Smooth muscle cell of the brain vasculature (primary cell): ENCODE measurements around the gene WDR1.

Experiments
- DNase-seq: peaks from one replicate; pipeline ENCODE4 v3.0.0-alpha.2; 2012; ENCODE audit warnings: low read depth, low spot score

WDR1 gene, protein sequence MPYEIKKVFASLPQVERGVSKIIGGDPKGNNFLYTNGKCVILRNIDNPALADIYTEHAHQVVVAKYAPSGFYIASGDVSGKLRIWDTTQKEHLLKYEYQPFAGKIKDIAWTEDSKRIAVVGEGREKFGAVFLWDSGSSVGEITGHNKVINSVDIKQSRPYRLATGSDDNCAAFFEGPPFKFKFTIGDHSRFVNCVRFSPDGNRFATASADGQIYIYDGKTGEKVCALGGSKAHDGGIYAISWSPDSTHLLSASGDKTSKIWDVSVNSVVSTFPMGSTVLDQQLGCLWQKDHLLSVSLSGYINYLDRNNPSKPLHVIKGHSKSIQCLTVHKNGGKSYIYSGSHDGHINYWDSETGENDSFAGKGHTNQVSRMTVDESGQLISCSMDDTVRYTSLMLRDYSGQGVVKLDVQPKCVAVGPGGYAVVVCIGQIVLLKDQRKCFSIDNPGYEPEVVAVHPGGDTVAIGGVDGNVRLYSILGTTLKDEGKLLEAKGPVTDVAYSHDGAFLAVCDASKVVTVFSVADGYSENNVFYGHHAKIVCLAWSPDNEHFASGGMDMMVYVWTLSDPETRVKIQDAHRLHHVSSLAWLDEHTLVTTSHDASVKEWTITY

DNA sequence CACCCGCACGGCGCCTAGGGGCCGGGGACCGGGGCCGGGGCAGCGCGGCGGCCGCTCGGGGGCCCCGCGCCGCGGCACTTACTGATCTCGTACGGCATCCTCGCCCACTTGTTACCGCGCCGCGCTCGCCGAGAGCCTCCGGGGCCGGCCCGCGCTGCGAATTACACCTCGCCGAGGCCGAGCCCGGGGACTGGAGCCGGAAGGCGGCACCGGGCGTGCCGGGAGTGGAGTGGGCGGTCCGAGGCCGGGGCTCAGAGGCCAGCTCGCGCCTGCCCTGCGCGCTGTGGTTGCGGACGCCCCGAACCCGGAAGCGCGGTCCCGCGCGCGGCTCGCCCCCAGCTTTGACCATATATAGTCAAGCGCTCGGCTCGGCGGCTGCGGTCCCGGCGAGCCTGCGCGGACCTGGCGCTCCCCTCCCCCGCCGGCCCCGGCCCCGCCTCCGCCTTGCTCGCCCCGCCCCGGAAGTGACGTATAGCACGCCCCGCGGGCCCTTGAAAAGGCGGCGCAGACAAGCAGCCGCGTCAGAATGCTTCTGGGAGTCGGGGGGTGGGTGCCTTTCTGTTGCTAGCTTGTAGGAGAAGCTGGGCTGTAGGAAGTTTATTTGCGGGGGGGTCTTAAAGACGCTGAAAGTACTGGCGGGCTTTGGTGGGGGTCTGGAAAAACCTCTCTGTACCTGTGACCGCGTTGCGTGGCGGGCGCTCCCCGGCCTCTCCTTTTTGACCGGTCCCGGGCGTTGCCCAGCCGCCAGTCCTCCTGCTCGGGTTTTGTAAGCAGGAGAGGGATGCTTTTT is at the start of gene WDR1:
TSS of gene WDR1 (minus strand) at position 231 of the 790 bp plus-strand sequence. CDS start at position 98, 133 bp downstream.
- DNase-seq: peak; percentile 93

DNA sequence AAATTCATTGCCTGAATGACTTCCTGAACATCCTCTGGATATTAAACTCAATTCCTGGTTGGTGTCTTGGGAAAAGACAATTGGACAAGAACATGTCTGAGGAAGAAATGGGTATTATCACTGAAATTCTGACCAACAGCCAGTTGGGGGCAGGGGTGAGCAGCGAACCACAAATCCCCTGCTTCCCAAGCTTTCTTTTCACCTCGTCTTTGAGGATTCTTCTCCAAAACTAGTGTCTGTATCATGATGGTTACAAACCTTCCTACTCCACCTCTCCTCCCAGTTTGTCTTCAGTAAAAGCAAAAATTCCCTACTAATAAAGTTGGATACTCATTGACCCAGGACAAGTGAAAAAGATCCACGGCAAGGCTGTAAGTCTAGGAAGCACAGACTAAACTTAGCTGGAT is 48.3 kb upstream of the WDR1 start:
- DNase-seq: no peak

DNA sequence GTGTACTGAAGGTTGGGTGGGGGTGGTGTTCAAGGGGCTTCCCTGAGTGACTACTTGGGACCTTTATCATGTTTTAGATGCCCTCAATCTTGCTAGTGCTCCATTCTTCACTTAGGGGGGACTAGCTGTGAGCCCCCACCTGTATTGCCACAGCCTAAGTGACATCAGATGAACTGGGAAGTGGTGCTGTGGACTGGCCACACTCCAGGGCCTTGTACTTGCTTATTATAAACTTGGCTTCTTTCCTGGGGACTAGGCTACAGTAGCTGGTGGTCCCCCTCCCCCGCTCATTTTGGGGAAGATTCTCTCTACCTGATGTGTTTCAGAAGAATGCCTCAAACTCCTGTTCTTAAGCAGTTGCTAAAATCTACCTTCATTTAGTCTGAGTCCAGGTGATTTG is 46.7 kb upstream of the WDR1 start:
- no peak for DNase-seq

DNA sequence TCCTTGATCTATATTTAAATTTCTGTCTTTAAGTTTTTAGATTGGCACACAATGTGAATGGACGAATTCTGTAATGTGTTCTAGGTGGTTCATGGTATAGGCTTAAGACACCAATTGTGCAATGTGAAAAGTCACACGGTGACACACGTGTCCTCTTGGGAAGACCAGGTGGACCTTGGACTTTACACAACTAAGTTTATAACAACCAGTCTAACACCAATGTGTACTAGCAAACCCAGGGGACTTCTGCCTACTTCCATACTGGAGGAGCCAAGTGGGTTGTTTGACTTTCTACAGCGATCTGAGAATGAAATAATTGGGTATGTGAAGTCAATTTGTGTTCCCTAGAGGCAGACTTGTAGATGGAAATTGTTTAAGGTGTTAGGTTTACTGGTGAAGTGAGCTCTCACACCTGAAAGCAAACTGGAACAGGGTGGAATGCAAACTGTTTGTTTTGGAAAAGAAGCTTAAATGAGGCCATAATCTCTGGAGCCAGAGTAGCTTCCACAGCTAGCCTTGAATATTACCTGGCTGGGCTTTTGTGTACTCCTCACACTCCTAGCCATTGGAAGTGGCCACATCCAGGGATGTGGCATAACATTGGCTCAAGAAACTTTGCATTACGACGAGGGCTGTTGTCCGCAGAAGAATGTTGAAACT is 45.9 kb upstream of the WDR1 start:
- DNase-seq: no peak

DNA sequence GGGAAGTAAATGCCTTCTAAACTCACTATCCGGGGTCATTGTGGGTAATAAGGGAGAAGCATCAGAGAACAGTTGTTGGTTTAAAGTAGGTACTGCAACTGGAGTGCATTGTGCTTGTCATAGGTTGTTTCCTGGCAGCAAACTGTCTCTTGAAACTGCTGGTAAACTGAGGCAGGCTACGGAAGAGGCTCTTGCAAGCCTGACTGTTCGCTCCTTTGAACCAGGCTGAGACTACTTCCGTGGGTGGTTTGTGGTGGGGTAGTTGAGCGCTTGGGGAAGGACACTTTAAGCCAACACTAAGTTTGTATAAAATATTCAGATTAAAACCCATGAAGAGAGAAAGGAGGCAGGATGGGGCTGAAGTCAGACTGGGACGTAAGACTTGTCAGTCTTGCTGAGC is 45.2 kb upstream of the WDR1 start:
- DNase-seq: no peak

DNA sequence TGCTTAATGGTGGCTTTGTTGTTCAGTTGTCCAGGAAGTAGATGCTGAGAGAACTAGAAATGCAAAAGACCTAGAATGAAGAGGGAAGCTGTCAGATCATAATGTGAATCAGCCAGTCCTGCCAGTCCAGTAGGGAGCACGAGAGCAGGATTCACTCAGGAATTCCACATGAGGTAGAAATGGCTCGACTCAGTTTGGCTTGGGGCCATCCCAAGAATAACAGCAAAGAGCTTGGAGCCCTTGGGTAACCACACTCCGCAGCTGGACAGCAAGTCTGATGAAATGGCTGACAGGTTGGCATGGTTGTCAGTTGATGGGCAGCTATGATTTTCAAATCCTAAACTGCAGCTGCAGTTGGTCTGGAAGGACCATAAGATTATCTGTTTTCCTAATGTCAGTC is 44.5 kb upstream of the WDR1 start:
- DNase-seq: no peak

DNA sequence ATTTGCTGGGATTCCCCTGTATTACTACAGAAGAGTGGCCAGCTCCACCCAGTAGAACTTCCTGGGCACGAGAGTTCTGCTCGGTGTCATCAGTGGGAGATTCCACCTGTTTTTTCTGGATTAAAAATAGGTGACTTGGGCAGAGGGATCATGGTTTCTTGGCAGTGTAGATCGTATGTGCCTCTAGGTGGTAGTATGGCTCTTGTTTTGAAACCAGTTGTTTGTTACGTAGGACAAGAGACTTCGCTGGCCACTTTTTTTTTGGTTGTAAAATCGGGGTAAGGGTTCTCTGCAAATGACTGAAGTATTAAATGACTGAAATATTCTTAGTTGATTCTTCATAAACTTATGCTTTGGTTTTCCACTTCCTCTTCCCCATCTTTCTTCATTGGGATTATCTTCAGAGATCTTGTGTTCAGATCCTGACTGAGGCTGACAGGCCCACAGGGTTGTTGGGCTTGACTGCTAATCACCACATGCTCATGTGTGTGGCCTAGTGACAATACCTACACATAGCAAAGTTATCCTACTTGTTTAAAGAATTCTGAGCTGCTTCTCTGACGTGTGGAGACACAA is 43.8 kb upstream of the WDR1 start:
- DNase-seq: no peak

DNA sequence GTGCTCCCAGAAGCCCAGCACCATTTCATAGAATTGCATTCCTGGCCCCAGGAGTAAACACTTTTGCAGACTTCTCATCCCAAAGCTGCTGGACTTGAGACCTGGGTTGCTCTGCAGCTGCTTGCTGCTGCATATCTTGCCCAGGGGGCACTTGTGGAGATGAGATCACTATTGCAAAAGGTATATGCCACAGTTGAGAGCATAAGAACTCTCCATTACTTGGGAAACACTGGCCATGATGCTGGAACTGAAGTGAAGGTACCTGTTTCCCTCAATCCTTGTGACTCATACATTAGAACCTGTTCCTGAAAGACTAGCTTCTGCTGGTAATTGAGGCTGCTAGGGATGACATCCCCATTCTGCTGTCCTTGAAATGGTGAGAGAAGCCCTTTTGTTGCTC is 43.1 kb upstream of the WDR1 start:
- DNase-seq: no peak

DNA sequence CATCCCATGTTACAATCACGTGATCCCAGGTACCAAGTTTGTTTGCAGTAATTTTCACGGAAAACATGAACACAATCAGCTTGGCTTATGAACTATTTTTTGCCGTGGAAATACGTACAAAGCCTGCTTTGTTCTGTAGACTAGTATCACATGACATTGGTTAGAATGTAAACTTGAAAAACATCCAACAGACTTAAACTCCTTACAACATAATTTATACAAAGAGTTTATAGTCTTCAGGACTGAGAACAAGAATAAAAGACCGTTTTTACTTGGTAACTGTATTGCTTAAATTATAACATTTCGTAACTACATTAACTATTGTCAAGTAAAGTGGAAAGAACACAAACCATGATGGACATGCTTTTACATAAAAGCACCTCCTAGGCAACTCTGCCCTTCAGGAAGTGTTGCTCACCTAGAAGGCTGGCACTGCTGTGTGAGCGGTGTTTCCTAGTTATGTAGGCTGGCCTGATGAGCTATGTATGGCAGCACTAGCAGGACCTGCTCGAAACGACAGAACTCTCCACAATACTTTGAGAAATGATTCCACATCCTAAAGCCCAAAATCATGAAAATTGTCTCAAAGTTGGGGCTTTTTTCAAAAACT is 41.8 kb upstream of the WDR1 start:
- no peak for DNase-seq

DNA sequence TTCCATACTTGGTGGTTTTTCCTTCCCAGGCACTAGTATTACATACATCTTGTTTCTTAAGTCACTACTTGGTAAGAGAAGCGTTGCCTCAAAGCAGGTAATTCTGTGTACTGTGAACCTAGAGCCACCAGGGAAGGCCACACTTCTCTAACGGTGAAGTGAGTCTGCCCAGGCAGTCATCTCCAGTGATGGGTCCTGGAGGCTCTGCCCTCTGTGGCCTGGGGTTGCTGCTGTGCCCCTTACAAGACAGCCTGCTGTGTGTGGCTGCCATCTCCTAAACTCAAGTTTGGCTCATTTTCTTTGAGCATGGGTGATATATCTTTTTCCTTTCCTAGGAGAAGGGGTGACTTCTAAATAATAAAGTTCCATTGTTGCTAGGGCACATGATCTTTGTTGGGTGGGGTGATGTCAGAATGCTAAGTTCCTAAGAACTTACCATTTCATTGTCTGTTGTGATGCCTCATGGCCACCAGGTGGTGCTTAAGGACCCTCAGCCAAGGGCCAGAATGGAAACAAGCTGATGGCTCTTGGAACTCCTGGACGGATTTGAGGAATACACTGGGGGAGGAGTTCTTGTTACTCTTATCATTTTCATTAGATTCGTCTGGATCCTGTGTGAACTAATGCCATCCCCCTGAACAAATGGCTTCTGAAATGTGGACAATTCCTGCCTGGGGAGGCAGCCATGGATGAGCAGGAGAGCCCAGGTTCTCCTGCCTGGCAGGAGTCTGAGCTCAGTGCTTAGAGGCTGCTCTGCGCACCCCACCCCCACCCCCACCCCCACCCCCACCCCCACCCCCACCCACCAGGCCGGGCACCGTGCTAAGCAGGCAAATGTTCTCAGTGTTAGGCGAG is 41.1 kb upstream of the WDR1 start:
- peak; percentile 32 for DNase-seq

DNA sequence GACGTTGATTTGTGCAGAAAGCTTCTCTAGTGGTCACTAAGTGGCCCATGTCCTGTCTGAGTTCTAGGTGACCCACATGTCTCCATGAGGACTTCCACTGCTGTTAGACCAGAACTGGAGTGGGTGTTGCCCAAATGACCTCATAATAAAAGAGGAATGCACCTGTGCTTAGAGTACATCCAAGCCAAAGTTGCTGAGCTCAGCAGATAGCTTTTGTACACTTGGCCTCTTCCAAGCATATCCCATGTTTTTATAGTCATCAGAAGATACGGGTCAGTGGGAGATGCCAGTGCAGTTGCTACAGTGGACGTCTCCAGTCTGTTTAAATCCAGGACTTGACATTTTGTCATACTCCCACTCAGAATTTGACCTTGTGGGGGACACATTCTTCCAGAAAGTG is 37.6 kb upstream of the WDR1 start:
- DNase-seq: no peak

DNA sequence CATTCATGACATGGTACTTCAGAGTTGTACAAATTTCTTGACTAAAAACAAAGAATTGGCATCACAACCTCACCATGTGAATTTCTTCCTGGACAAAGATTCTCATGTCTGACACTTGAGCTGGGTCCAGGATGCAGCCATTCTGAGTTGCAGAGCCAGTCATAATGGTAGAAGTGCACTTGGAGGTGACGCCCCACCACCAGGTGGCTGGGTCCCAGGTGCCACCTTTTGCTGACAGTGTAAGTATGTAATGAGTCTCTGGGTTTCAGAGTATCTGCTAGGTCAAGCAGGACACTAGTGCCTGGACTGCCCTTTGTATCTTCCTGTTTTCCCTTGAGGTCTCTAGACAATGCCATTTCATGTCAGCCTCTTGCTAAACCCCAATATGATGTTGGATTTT is 36.6 kb upstream of the WDR1 start:
- no peak for DNase-seq

DNA sequence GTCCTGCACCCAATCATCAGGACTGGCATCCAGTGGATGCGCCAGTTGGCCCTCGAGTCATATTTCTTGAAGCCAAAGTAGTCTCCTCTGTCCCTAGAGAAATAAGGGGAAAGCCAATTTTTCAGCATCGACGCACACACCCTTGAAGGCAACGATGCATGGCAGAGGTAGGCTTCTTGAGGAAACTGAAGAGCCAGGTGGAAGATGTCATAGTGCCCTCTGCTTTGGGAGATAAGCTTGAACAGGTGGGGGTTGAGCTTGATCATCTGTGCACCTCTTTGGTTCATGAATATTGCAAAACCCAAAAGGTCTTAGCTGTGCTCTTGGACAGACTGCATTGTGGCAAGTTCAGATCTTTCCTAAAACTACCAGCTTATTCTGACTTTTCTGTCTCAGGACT is 34.6 kb upstream of the WDR1 start:
- no peak for DNase-seq

DNA sequence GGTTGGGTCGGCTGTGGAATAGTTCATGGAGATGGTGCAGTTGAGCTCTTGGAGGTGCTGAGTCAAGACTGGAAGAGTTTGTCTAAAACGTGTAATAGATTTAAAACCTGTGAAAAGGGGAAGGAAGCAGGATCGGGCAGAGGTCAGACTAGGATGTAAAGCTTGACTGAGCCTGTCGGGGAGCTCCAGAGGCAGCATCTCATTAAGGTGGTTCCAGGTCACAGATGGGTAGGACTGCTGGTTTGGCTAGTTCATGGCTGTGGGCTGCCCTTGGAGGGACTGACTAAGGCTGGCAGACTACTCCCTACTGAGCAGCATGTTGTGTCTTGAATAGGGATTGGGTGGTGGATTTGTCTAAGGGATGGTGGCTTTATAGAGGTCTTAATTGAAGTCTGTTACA is 28.4 kb upstream of the WDR1 start:
- DNase-seq: no peak

DNA sequence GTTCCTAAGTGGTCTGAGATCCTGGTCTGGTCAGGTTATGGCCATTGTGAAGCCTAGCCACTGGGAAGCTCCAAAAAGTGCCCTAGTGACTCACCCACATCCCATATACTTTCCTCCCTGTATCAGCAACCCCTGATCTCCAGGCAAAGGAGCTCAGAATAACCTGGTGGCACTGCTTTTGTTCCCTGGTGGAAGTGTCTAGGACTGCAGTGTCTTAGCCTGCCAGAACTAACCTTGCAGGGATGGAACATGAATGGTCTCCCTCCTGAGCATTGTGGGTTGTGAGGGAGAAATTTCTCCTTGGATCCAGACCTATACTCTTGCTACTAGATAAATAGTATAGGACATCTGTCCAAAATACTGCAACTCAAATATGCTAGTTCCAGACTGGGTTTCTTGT is 27.9 kb upstream of the WDR1 start:
- DNase-seq: no peak

DNA sequence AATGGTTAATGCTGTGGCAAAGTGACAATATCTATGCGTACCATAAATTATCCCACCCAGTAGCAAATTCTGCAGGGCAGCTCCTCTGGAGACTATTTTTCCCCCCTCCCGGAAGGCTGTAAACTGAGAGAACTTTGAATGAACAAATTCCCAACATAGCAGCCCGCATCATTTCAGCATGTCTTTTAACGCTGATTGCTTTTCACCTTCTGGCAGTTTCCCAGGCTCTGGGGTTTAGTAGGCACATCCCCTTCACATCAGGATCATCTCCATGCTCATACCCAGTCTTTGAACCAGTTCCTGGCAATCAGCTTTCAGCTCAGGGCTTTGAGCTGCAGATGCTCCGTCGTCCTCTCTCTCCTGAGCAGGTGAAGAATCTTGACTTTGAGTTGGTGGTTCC is 26.6 kb upstream of the WDR1 start:
- no peak for DNase-seq

DNA sequence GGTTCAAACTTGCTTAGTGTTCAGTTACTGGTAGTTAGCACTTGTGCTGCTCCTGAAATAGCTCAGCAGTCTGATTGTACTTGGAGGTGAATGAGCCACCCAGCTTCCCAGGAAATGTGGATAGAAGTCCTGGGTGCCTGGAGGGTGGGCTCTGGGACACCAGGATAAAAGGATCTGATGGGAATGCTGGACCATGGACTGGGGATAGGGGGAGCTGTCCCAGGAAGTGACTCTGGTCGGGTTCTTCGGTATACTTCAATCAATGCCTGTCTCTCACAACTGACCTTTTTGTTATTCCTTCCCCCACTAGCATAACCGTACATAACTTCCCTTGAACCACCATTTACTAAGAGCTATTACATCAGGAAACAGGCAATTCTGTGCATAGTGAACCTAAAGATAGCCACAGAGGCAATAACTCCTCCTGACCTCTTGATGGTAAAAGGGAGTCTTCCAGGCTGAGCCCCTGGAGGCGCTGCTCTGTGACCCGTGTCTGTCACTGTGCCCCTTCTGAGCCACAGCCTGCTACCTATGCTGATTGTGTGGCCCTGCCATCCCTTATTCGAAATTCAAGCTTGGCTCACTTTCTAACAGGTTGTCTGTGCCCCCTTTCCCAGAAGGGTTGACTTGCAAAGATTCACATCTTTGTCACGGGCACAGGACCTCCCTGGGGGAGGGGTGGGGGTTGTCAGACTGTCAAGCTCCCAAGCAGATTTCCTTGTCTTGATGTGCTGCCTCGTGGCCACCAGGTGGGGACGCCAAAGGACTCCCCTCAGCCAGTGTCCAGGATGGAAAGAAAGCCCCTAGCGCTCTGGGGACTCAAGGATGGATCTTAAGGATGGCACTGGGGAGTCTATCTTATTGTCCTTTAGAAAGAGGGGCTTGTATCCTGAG is 24.5 kb upstream of the WDR1 start:
- DNase-seq: no peak

DNA sequence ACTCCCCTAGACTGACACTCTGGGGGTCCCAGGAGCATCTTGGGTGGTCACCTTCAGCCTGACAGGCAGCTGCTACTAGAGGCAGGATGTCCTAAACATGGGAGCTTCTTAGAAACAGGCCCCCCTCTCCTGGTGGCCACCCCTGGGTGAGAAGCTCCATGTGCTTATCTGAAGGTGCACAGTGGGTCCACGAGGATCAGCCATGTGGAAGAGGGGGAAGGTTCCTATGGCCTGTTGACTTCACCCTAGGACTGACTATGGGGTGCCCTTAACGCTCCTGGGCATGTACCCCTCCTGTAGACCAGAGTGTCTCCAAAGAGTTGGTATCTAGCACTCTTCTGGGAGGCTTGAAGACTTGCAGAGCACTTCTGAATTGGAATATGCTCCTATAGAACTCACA is 22.9 kb upstream of the WDR1 start:
- no peak for DNase-seq

DNA sequence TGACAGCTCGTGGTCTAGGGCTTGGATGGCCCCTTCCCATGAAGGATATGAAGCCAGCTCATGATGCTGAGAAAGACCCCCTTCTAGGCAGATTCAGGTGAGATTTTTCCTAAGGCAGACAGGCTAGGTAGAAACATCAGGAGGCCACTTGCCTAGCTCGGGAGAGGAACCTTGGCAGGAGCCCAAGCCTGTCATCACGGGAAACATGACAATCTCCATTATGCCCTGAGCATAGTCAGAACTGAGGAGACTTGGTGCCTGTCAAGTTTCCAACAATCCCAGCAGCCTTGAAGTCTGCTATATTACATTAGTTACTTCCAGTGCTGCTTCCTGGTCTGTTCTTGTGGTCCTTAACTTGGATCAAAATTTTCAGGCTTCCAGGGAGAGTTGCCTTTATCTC is 18.7 kb upstream of the WDR1 start:
- no peak for DNase-seq
